Natural killer cell (primary cell): ENCODE measurements around the gene CNOT10. TPM values are rescaled to one million over a fixed set of nuclear protein-coding genes. Genes with fewer than 3 reads are reported as not detected.

Source experiments
- ATAC-seq, 3 donors: fragments of 150-1000 bp in 2 of 3; fragments of 200-7000 bp in 1 of 3; cut with Tn5 transposase; 1 replicate in 1 of 3; 2 replicates in 2 of 3; pipeline ENCODE4 v1.10.0; 2021; ENCODE audit warnings: mild to moderate bottlenecking in 2 of 3, moderate library complexity in 2 of 3
- DNase-seq, 2 donors: peaks; one replicate each; pipeline versions ENCODE4 v3.0.0 to v3.0.0-alpha.2; 2013 to 2021; ENCODE audit warnings: mixed read lengths in 1 of 2
- H3K27ac ChIP-seq: one replicate; pipeline ENCODE4 v1.5.1; 2013; ENCODE audit warnings: mild to moderate bottlenecking, low read length
- H3K27me3 ChIP-seq: one replicate; pipeline ENCODE4 v1.6.1; 2013; ENCODE audit warnings: low read length; ENCODE audit not compliant: control insufficient read depth, insufficient read depth
- H3K36me3 ChIP-seq: one replicate; pipeline ENCODE4 v1.6.1; 2013; ENCODE audit warnings: low read length; ENCODE audit not compliant: control insufficient read depth, insufficient read depth
- H3K4me1 ChIP-seq: one replicate; pipeline ENCODE4 v1.6.1; 2013; ENCODE audit warnings: low read length; ENCODE audit not compliant: control insufficient read depth, insufficient read depth
- H3K4me3 ChIP-seq: one replicate; pipeline ENCODE4 v1.5.1; 2013; ENCODE audit warnings: low read length
- H3K9me3 ChIP-seq: one replicate; pipeline ENCODE4 v1.6.1; 2013; ENCODE audit warnings: low read length; ENCODE audit not compliant: control insufficient read depth, insufficient read depth
- H3K27ac Mint-ChIP-seq, 2 donors: one replicate each; pipeline ENCODE4 v1.8.0; 2022; ENCODE audit warnings: mild to moderate bottlenecking in 2 of 2, mixed read lengths in 2 of 2, moderate library complexity in 1 of 2
- H3K27me3 Mint-ChIP-seq, 2 donors: one replicate each; pipeline ENCODE4 v1.8.0; 2022; ENCODE audit warnings: low read depth in 2 of 2, mixed read lengths in 2 of 2
- H3K36me3 Mint-ChIP-seq: one replicate; pipeline ENCODE4 v1.8.0; 2022; ENCODE audit warnings: mixed read lengths
- H3K4me1 Mint-ChIP-seq, 2 donors: one replicate each; pipeline ENCODE4 v1.8.0; 2022; ENCODE audit warnings: mixed read lengths in 2 of 2
- H3K4me3 Mint-ChIP-seq: one replicate; pipeline ENCODE4 v1.8.0; 2022; ENCODE audit warnings: mild to moderate bottlenecking, moderate library complexity, mixed read lengths
- H3K9me3 Mint-ChIP-seq, 2 donors: one replicate each; pipeline ENCODE4 v1.8.0; 2022; ENCODE audit warnings: mixed read lengths in 2 of 2
- WGBS: methylation state at CpG from one replicate; pipeline ENCODE4 v1.1.7; 2013; ENCODE audit warnings: missing lambda C conversion rate; ENCODE audit not compliant: insufficient coverage; 5-methylcytosine and 5-hydroxymethylcytosine counted together
- intact Hi-C: fragments of 100-400 bp; cut with micrococcal nuclease; formaldehyde crosslinking; loops from one replicate; pipeline ENCODE4 v1.14.2; 2022
- total RNA-seq, 4 donors: library from RNA; stranded (reverse); fragments of 120-200 nt in 1 of 4; gene quantifications; one replicate each; pipeline versions ENCODE4 v1.2.3 to v1.2.4, GENCODE V29; 2013 to 2022
- TF ChIP-seq, protein P1 (sequence below): fragments of 200-600 bp; IDR thresholded peaks from one replicate; pipeline ENCODE4 v1.8.0; 2022; ENCODE audit warnings: antibody characterized with exemption

The CNOT10 gene
- total RNA-seq, 3 donors from 2014 or later (not counting 1 experiment from before 2014, with no cell fraction given): 47.1 to 54.3 (median 53.8) TPM

- intact Hi-C loops: loop anchor here (1.0 to 10.0 kb wide), 5 partner anchors 115 to 1151 kb away; partner anchors contain the start of genes CMTM6, DYNC1LI1, GLB1 and GPD1L
- H3K9me3 Mint-ChIP-seq: no peaks in the 10 kb centered on the region
- no peaks in the 10 kb centered on the region for H3K36me3 Mint-ChIP-seq
- H3K27ac Mint-ChIP-seq: peak overlapping the region; percentile 93 to 95
- DNase-seq (no peak), ATAC-seq (no peak)
- Histone ChIP-seq H3K36me3 (peaks cover 4% of the 10 kb centered on the region), H3K9me3 (no peaks in the 10 kb centered on the region), H3K27ac (peak overlapping the region; percentile 95), H3K27me3 (no peaks in the 10 kb centered on the region), H3K4me1 (peaks cover 5% of the 10 kb centered on the region), H3K4me3 (peak overlapping the region; percentile 96)
- H3K27me3 Mint-ChIP-seq: peaks cover 0 to 2% of the 10 kb centered on the region in 2 donors
- H3K4me1 Mint-ChIP-seq: peaks cover 31 to 45% of the 10 kb centered on the region in 2 donors
- TF ChIP-seq, protein P1, sequence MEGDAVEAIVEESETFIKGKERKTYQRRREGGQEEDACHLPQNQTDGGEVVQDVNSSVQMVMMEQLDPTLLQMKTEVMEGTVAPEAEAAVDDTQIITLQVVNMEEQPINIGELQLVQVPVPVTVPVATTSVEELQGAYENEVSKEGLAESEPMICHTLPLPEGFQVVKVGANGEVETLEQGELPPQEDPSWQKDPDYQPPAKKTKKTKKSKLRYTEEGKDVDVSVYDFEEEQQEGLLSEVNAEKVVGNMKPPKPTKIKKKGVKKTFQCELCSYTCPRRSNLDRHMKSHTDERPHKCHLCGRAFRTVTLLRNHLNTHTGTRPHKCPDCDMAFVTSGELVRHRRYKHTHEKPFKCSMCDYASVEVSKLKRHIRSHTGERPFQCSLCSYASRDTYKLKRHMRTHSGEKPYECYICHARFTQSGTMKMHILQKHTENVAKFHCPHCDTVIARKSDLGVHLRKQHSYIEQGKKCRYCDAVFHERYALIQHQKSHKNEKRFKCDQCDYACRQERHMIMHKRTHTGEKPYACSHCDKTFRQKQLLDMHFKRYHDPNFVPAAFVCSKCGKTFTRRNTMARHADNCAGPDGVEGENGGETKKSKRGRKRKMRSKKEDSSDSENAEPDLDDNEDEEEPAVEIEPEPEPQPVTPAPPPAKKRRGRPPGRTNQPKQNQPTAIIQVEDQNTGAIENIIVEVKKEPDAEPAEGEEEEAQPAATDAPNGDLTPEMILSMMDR: no peak
- 9% methylated on average over 26 of the region's 26 CpGs for whole genome bisulfite sequencing
- H3K4me3 Mint-ChIP-seq: peak overlapping the region; percentile 97
Observed at GRCh38 chr3:32685543-32686185, 676 bp downstream of the CNOT10 start.

GRCh38 chr3:32686713-32687112 is 1.7 kb downstream of the CNOT10 start:
- intact Hi-C loops: loop anchor here (10.0 kb wide), 2 partner anchors 582 to 1152 kb away; partner anchors contain the start of genes GPD1L and STT3B

GRCh38 chr3:32691847-32692246 is 6.9 kb downstream of the CNOT10 start:
- H3K4me1 Mint-ChIP-seq: peaks cover 9 to 18% of the 10 kb centered on the region in 2 donors
- no peak for ATAC-seq
- H3K36me3 Mint-ChIP-seq: no peaks in the 10 kb centered on the region
- Histone ChIP-seq H3K27me3 (no peaks in the 10 kb centered on the region), H3K27ac (no peak overlapping the region), H3K36me3 (peaks cover 4% of the 10 kb centered on the region), H3K4me1 (no peaks in the 10 kb centered on the region), H3K9me3 (no peaks in the 10 kb centered on the region), H3K4me3 (no peak overlapping the region)
- no peaks in the 10 kb centered on the region for H3K27me3 Mint-ChIP-seq
- no peak overlapping the region for H3K27ac Mint-ChIP-seq
- no peak overlapping the region for H3K4me3 Mint-ChIP-seq
- DNase-seq: no peak
- intact Hi-C loops: no loop called here
- H3K9me3 Mint-ChIP-seq: no peaks in the 10 kb centered on the region
- WGBS: 98% methylated on average over 3 of the region's 4 CpGs
- TF ChIP-seq, protein P1: no peak

More at GRCh38 chr3:32686713-32687112, 1.7 kb downstream of the CNOT10 start:
- TF ChIP-seq, protein P1: no peak
- no peaks in the 10 kb centered on the region for H3K9me3 Mint-ChIP-seq
- Histone ChIP-seq H3K4me1 (peaks cover 5% of the 10 kb centered on the region), H3K36me3 (peaks cover 4% of the 10 kb centered on the region), H3K4me3 (no peak overlapping the region), H3K9me3 (no peaks in the 10 kb centered on the region), H3K27me3 (no peaks in the 10 kb centered on the region), H3K27ac (no peak overlapping the region)
- peaks cover 31 to 45% of the 10 kb centered on the region in 2 donors for H3K4me1 Mint-ChIP-seq
- no peak for ATAC-seq
- H3K27ac Mint-ChIP-seq: peak overlapping the region; percentile 93 to 95
- 97% methylated on average over 3 of the region's 3 CpGs for WGBS
- no peak for DNase-seq
- no peaks in the 10 kb centered on the region for H3K27me3 Mint-ChIP-seq
- peak overlapping the region; percentile 97 for H3K4me3 Mint-ChIP-seq
- no peaks in the 10 kb centered on the region for H3K36me3 Mint-ChIP-seq
